ENCODE measurements around the gene HEATR1.

The HEATR1 gene

GRCh38 chr1:236603991-236604904 lies at the start of gene HEATR1:
TSS of gene HEATR1 (minus strand) at chr1:236604516. CDS start at chr1:236604095, 421 bp downstream.
- Histone ChIP-seq H3K79me2 (ENCODE audit: low read length) (peaks cover 41% of the 10 kb centered on the region), H3K9me3 (ENCODE audit: insufficient read depth, low read length) (no peaks in the 10 kb centered on the region), H4K20me1 (ENCODE audit: insufficient read depth, low read length) (no peaks in the 10 kb centered on the region), H3K27ac (ENCODE audit: low read length) (peak within 1 kb of the TSS; percentile 48), H2AFZ (ENCODE audit: low read depth, low read length) (peak within 1 kb of the TSS; percentile 100), H3K9ac (ENCODE audit: low read length) (peak within 1 kb of the TSS; percentile 89), H3K36me3 (replicated peaks; ENCODE audit: low read depth, low read length) (peaks cover 13% of the 10 kb centered on the region), H3K4me2 (ENCODE audit: low read length) (peak within 1 kb of the TSS; percentile 89), H3K4me1 (ENCODE audit: low read length) (peaks cover 12% of the 10 kb centered on the region), H3K27me3 (ENCODE audit: low read depth, low read length) (no peaks in the 10 kb centered on the region), H3K4me3 (ENCODE audit: low read length) (peak within 1 kb of the TSS; percentile 93)
- no peak; the same call in none of the 2 replicates for TF ChIP-seq CTCF (IDR thresholded peaks at IDR 0.05; ENCODE audit: low read depth, low read length)
- TF ChIP-seq EZH2phosphoT487 (IDR thresholded peaks at IDR 0.05; ENCODE audit: low read depth) = no peak

GRCh38 chr1:236645016-236645680 lies 40.8 kb upstream of the HEATR1 start:
- H4K20me1 ChIP-seq (ENCODE audit: insufficient read depth, low read length) = no peaks in the 10 kb centered on the region
- no peak overlapping the region for H3K4me2 ChIP-seq (ENCODE audit: low read length)
- no peak overlapping the region for H3K9ac ChIP-seq (ENCODE audit: low read length)
- H3K27me3 ChIP-seq (ENCODE audit: low read depth, low read length) = peaks cover under 1% of the 10 kb centered on the region
- no peaks in the 10 kb centered on the region for H3K79me2 ChIP-seq (ENCODE audit: low read length)
- H3K9me3 ChIP-seq (ENCODE audit: insufficient read depth, low read length) = no peaks in the 10 kb centered on the region
- H3K4me3 ChIP-seq (ENCODE audit: low read length) = no peak overlapping the region
- H3K4me1 ChIP-seq (ENCODE audit: low read length) = no peaks in the 10 kb centered on the region
- H3K36me3 ChIP-seq (replicated peaks; ENCODE audit: low read depth, low read length) = no peaks in the 10 kb centered on the region
- no peak overlapping the region for H3K27ac ChIP-seq (ENCODE audit: low read length)
- H2AFZ ChIP-seq (ENCODE audit: low read depth, low read length) = no peak overlapping the region
- no peak for TF ChIP-seq CTCF (IDR thresholded peaks at IDR 0.05; ENCODE audit: low read depth, low read length)
- no peak for TF ChIP-seq EZH2phosphoT487 (IDR thresholded peaks at IDR 0.05; ENCODE audit: low read depth)

GRCh38 chr1:236642763-236643162 lies 38.4 kb upstream of the HEATR1 start:
- Histone ChIP-seq H3K4me2 (ENCODE audit: low read length) (no peak overlapping the region), H3K79me2 (ENCODE audit: low read length) (no peaks in the 10 kb centered on the region), H3K9me3 (ENCODE audit: insufficient read depth, low read length) (no peaks in the 10 kb centered on the region), H3K4me1 (ENCODE audit: low read length) (no peaks in the 10 kb centered on the region), H2AFZ (ENCODE audit: low read depth, low read length) (no peak overlapping the region), H3K36me3 (replicated peaks; ENCODE audit: low read depth, low read length) (no peaks in the 10 kb centered on the region), H3K9ac (ENCODE audit: low read length) (no peak overlapping the region), H4K20me1 (ENCODE audit: insufficient read depth, low read length) (no peaks in the 10 kb centered on the region), H3K27me3 (ENCODE audit: low read depth, low read length) (peaks cover 14% of the 10 kb centered on the region), H3K4me3 (ENCODE audit: low read length) (no peak overlapping the region), H3K27ac (ENCODE audit: low read length) (no peak overlapping the region)
- no peak for TF ChIP-seq EZH2phosphoT487 (IDR thresholded peaks at IDR 0.05; ENCODE audit: low read depth)
- no peak for TF ChIP-seq CTCF (IDR thresholded peaks at IDR 0.05; ENCODE audit: low read depth, low read length)

GRCh38 chr1:236639686-236640085 lies 35.4 kb upstream of the HEATR1 start:
- H3K9ac ChIP-seq (ENCODE audit: low read length) = no peak overlapping the region
- H3K9me3 ChIP-seq (ENCODE audit: insufficient read depth, low read length) = no peaks in the 10 kb centered on the region
- no peak overlapping the region for H2AFZ ChIP-seq (ENCODE audit: low read depth, low read length)
- H3K4me1 ChIP-seq (ENCODE audit: low read length) = no peaks in the 10 kb centered on the region
- H3K27me3 ChIP-seq (ENCODE audit: low read depth, low read length) = peaks cover 14% of the 10 kb centered on the region; the same call in 1 of the 2 replicates
- H3K27ac ChIP-seq (ENCODE audit: low read length) = no peak overlapping the region
- H3K4me2 ChIP-seq (ENCODE audit: low read length) = no peak overlapping the region
- TF ChIP-seq EZH2phosphoT487 (IDR thresholded peaks at IDR 0.05; ENCODE audit: low read depth) = no peak
- TF ChIP-seq CTCF (IDR thresholded peaks at IDR 0.05; ENCODE audit: low read depth, low read length) = no peak
- H3K36me3 ChIP-seq (replicated peaks; ENCODE audit: low read depth, low read length) = no peaks in the 10 kb centered on the region
- H3K4me3 ChIP-seq (ENCODE audit: low read length) = no peak overlapping the region
- H3K79me2 ChIP-seq (ENCODE audit: low read length) = no peaks in the 10 kb centered on the region
- no peaks in the 10 kb centered on the region for H4K20me1 ChIP-seq (ENCODE audit: insufficient read depth, low read length)

Measured in OCI-LY3 (cell line).